K562 (cell line): ENCODE measurements around the gene SFXN5. TPM values are rescaled to one million over a fixed set of nuclear protein-coding genes. Genes with fewer than 3 reads are reported as not detected.

Experiments used
- ATAC-seq: fragments of 200-7000 bp; cut with Tn5 transposase; 3 replicates; pipeline ENCODE4 v1.9.1; 2020; ENCODE audit warnings: moderate library complexity
- BruUV-seq: library from RNA; stranded (reverse); fragments of 400-500 nt; replicated peaks from 2 replicates; lab custom pipeline; 2021; lab: Mats Ljungman, UMichigan
- CTCF ChIA-PET: fragments of 300-600 bp; formaldehyde crosslinking; extraction: SDS; loops from one replicate; lab custom pipeline; 2021; ENCODE audit warnings: low intra/inter-chr PET ratio; lab: Yijun Ruan, JAX
- POLR2A ChIA-PET: fragments of 300-600, 350-650 bp; sonication (Branson Sonifier 250); formaldehyde crosslinking; extraction: SDS; loops from one replicate; lab custom pipeline; 2021; ENCODE audit warnings: antibody characterized with exemption, inconsistent platforms; lab: Yijun Ruan, JAX
- DNase-seq, 4 experiments: peaks; one replicate each; pipeline versions ENCODE4 v3.0.0 to v3.0.0-alpha.2; 2011 to 2018; ENCODE audit warnings: low spot score in 3 of 4, mixed read lengths in 3 of 4; ENCODE audit errors: extremely low read depth in 1 of 4
- FAIRE-seq: peaks from 2 replicates; lab custom pipeline; 2011; peaks lifted over from hg19 to GRCh38; lab: Jason Lieb, UNC
- H2AFZ ChIP-seq: 2 replicates; pipeline ENCODE4 v1.6.0; 2011; ENCODE audit warnings: low read depth, low read length, control low read depth, inconsistent platforms
- H3K27ac ChIP-seq: fragments of 200-600 bp; 3 replicates; pipeline ENCODE4 v1.8.0; 2011; ENCODE audit warnings: low read depth, mild to moderate bottlenecking, control low read depth, inconsistent platforms, low read length, moderate library complexity, mixed read lengths; ENCODE audit errors: extremely low read depth
- H3K27me3 ChIP-seq, 2 experiments: fragments of 300-600 bp in 1 of 2; 2 replicates in 1 of 2; 3 replicates in 1 of 2; pipeline versions ENCODE4 v1.6.0 to v1.8.0; 2011; ENCODE audit warnings: inconsistent platforms in 2 of 2, low read length in 2 of 2, mild to moderate bottlenecking in 1 of 2, mixed read lengths in 1 of 2, moderate library complexity in 1 of 2; ENCODE audit not compliant: control insufficient read depth in 2 of 2, insufficient read depth in 2 of 2
- H3K36me3 ChIP-seq: fragments of 300-600 bp; 3 replicates; pipeline ENCODE4 v1.8.0; 2011; ENCODE audit warnings: mild to moderate bottlenecking, low read length, inconsistent platforms; ENCODE audit not compliant: control insufficient read depth, insufficient read depth
- H3K4me1 ChIP-seq, 2 experiments: fragments of 200-600 bp in 1 of 2; replicated peaks in 1 of 2; 2 replicates in 1 of 2; 3 replicates in 1 of 2; pipeline versions ENCODE4 v1.5.1 to v1.8.0; 2011; ENCODE audit warnings: inconsistent platforms in 2 of 2, low read length in 2 of 2, mild to moderate bottlenecking in 1 of 2, mixed read lengths in 1 of 2, moderate library complexity in 1 of 2; ENCODE audit not compliant: control insufficient read depth in 2 of 2, insufficient read depth in 2 of 2
- H3K4me2 ChIP-seq: 2 replicates; pipeline ENCODE4 v1.6.1; 2011; ENCODE audit warnings: low read length, control low read depth, inconsistent platforms, mixed read lengths; ENCODE audit not compliant: insufficient read depth
- H3K4me3 ChIP-seq: fragments of 200-600 bp; sonication (generic), shearing (Covaris generic); 2 replicates; pipeline ENCODE4 v1.5.1; 2016; ENCODE audit warnings: control low read depth, inconsistent platforms
- H3K79me2 ChIP-seq: fragments of 200-600 bp; 3 replicates; pipeline ENCODE4 v1.8.0; 2011; ENCODE audit warnings: low read length, inconsistent platforms; ENCODE audit not compliant: control insufficient read depth, insufficient read depth
- H3K9ac ChIP-seq, 2 experiments: 2 replicates each; pipeline versions ENCODE4 v1.6.0 to v1.6.1; 2011; ENCODE audit warnings: low read depth in 2 of 2, low read length in 2 of 2, control low read depth in 1 of 2, inconsistent platforms in 1 of 2, mild to moderate bottlenecking in 1 of 2, mixed read lengths in 1 of 2; ENCODE audit not compliant: insufficient read depth in 1 of 2
- H3K9me1 ChIP-seq: one replicate; pipeline ENCODE4 v1.6.0; 2011; ENCODE audit warnings: inconsistent platforms, mild to moderate bottlenecking, low read length, moderate library complexity; ENCODE audit not compliant: control insufficient read depth, insufficient read depth
- H3K9me3 ChIP-seq: replicated peaks from 2 replicates; pipeline ENCODE4 v1.5.1; 2011; ENCODE audit warnings: low read depth, low read length, inconsistent platforms; ENCODE audit not compliant: control insufficient read depth, insufficient read depth
- H4K20me1 ChIP-seq: replicated peaks from 2 replicates; pipeline ENCODE4 v1.6.1; 2011; ENCODE audit warnings: low read length, inconsistent platforms, mixed read lengths; ENCODE audit not compliant: control insufficient read depth, insufficient read depth
- NR2C2 ChIP-seq, 2 experiments: fragments of 200-800 bp in 1 of 2; sonication (Bioruptor generic) in 1 of 2; sonication (generic) in 1 of 2; formaldehyde crosslinking in 1 of 2; IDR thresholded peaks; 2 replicates each; pipeline versions ENCODE4 v1.6.1 to v1.8.0; 2016 to 2022; ENCODE audit warnings: mild to moderate bottlenecking in 1 of 2, missing compliant biosample characterization in 1 of 2, missing genetic modification characterization in 1 of 2, missing genetic modification reagents in 1 of 2
- WGBS: fragments of 100-300 bp; shearing (Covaris generic); methylation state at CpG from one replicate; pipeline ENCODE4 v1.1.6; 2016; ENCODE audit warnings: low coverage, mixed read lengths; ENCODE audit not compliant: insufficient coverage; ENCODE audit errors: missing lambda C conversion rate; 5-methylcytosine and 5-hydroxymethylcytosine counted together
- in situ Hi-C: fragments of 300-500 bp; cut with MboI; formaldehyde crosslinking; loops from 4 replicates; pipeline ENCODE4 v1.15.0; 2018; ENCODE audit warnings: inconsistent platforms, mixed read lengths
- intact Hi-C: fragments of 100-400 bp; cut with micrococcal nuclease; formaldehyde crosslinking; loops from 2 replicates; pipeline ENCODE4 v1.14.2; 2022
- polyA plus RNA-seq, 8 experiments: library from polyadenylated mRNA; depleted of rRNA in 4 of 8; stranded (reverse) in 5 of 8; unstranded in 3 of 8; fragments of >200 nt; fragmentation: Nextera tagmentation in 2 of 8; fragmentation: Illumina TruSeq in 1 of 8; extraction: Ambion mirVana in 2 of 8; extraction: Trizol in 1 of 8; gene quantifications; 2 replicates each; pipeline versions ENCODE4 v1.2.1 to v1.2.3, GENCODE V29; 2011 to 2014; ENCODE audit warnings: inconsistent platforms in 1 of 8, missing spikeins in 1 of 8
- total RNA-seq, 7 experiments: library from RNA; depleted of rRNA in 6 of 7; stranded (reverse); fragments of >200 nt in 6 of 7; fragmentation: Illumina TruSeq in 2 of 7; extraction: Trizol in 2 of 7; gene quantifications; 2 replicates each; pipeline versions ENCODE4 v1.2.1 to v1.2.3, GENCODE V29; 2011 to 2021; ENCODE audit warnings: low replicate concordance in 1 of 7
- TF ChIP-seq, protein P1 (sequence below): fragments of 250-450 bp; sonication (Bioruptor Pico); IDR thresholded peaks from 2 replicates; pipeline ENCODE4 v1.4.0; 2020; ENCODE audit warnings: mild to moderate bottlenecking
- TF ChIP-seq, protein P2 (sequence below), 3 experiments: IDR thresholded peaks in 2 of 3; conservative IDR thresholded peaks in 1 of 3; 2 replicates each; pipeline ENCODE4 v1.5.1; 2011 to 2012; ENCODE audit warnings: low read length in 3 of 3, mild to moderate bottlenecking in 3 of 3, control low read depth in 2 of 3, improper control_type of control experiment in 1 of 3, inconsistent platforms in 1 of 3, low read depth in 1 of 3, mixed read lengths in 1 of 3, moderate library complexity in 1 of 3; ENCODE audit not compliant: insufficient read depth in 2 of 3
- TF ChIP-seq, protein P3 (sequence below): sonication (generic); formaldehyde crosslinking; IDR thresholded peaks from 2 replicates; pipeline ENCODE4 v1.8.1; 2023; ENCODE audit warnings: mild to moderate bottlenecking, missing genetic modification reagents, moderate library complexity
- TF ChIP-seq, protein P4 (sequence below), 3 experiments: fragments of 200-800 bp in 1 of 3; sonication (Bioruptor generic) in 1 of 3; sonication (generic) in 1 of 3; formaldehyde crosslinking in 1 of 3; IDR thresholded peaks; 2 replicates each; pipeline versions ENCODE4 v1.6.1 to v1.8.0; 2016 to 2022; ENCODE audit warnings: mild to moderate bottlenecking in 2 of 3, missing compliant biosample characterization in 2 of 3, missing genetic modification characterization in 2 of 3, missing genetic modification reagents in 1 of 3
- TF ChIP-seq, protein P5 (sequence below): fragments of 200-800 bp; sonication (Bioruptor generic); IDR thresholded peaks from 2 replicates; pipeline ENCODE4 v1.6.1; 2017; ENCODE audit warnings: missing genetic modification characterization, missing compliant biosample characterization

SFXN5 gene
- total and polyA plus RNA-seq, 9 of the 15 experiments (the other 6 are each of a cell fraction or from before 2014, with no cell fraction given) = 8.3 to 22.6 (median 16.0) TPM

DNA sequence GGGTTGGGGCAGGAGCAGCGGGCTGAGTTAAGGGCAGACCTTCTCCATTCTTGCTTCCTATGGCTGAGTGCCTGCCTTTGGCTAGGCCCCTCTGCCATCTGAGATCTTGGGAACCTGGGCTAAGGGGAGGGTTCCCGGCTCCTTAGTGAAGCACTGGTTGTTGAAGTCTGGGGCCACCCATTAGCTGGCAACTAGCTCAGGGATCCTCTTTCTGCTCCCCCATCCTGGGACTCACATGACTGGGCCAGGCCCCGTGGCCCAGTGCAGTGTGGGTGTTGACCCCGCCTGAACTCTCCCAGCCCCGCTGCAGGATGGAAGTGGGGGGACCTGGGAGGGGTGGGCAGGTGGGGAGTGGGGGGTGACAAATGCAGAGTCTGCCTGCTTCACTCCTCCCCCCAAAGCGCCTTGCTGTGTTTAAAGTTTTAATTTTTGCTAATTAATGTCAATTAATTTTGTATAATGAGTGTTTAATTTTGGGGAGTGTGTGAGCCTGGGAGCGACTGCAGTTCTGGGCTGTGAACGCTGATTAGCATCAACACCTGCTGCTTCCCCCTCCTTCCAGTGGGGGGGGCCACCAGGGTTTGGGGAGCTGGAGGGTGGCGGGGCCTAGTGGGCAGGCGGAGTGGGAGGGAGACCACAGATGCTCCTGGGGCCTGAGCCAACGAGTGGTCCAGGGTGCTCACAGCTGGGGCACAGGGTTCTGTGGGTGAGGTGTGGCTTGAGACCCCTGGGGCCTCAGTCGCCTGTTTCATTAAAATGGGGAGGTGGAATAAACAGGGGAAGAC lies 99.0 kb downstream of the SFXN5 start:
- Histone ChIP-seq H3K4me1 (peaks cover 0 to 5% of the 10 kb centered on the region in 2 experiments; a peak in 1 of 5 replicates), H3K27me3 (no peaks in the 10 kb centered on the region), H3K9me3 (no peaks in the 10 kb centered on the region), H3K4me3 (no peak overlapping the region), H3K9me1 (no peaks in the 10 kb centered on the region), H4K20me1 (peaks cover 14% of the 10 kb centered on the region), H3K36me3 (no peaks in the 10 kb centered on the region), H3K9ac (no peak overlapping the region)
- no peak for FAIRE-seq
- 53% methylated on average over 12 of the region's 12 CpGs for WGBS
- ATAC-seq = peak; percentile 54
- CTCF ChIA-PET = interaction anchor here (2.4 kb wide), 1 partner anchor 79 kb away, joined by 16 read pairs; no protein-coding TSS in a partner anchor
- no TSS peak for BruUV-seq
- intact Hi-C loops = loop anchor here (1.0 kb wide), 1 partner anchor 79 kb away; no protein-coding TSS in a partner anchor
- peak in 3 of 4 experiments; percentile 12 to 47 (median 38) for DNase-seq
- TF ChIP-seq, protein P1, sequence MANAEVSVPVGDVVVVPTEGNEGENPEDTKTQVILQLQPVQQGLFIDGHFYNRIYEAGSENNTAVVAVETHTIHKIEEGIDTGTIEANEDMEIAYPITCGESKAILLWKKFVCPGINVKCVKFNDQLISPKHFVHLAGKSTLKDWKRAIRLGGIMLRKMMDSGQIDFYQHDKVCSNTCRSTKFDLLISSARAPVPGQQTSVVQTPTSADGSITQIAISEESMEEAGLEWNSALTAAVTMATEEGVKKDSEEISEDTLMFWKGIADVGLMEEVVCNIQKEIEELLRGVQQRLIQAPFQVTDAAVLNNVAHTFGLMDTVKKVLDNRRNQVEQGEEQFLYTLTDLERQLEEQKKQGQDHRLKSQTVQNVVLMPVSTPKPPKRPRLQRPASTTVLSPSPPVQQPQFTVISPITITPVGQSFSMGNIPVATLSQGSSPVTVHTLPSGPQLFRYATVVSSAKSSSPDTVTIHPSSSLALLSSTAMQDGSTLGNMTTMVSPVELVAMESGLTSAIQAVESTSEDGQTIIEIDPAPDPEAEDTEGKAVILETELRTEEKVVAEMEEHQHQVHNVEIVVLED (CRISPR knock-in tag) = no peak
- TF ChIP-seq, protein P2, sequence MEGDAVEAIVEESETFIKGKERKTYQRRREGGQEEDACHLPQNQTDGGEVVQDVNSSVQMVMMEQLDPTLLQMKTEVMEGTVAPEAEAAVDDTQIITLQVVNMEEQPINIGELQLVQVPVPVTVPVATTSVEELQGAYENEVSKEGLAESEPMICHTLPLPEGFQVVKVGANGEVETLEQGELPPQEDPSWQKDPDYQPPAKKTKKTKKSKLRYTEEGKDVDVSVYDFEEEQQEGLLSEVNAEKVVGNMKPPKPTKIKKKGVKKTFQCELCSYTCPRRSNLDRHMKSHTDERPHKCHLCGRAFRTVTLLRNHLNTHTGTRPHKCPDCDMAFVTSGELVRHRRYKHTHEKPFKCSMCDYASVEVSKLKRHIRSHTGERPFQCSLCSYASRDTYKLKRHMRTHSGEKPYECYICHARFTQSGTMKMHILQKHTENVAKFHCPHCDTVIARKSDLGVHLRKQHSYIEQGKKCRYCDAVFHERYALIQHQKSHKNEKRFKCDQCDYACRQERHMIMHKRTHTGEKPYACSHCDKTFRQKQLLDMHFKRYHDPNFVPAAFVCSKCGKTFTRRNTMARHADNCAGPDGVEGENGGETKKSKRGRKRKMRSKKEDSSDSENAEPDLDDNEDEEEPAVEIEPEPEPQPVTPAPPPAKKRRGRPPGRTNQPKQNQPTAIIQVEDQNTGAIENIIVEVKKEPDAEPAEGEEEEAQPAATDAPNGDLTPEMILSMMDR (IDR thresholded peaks at IDR 0.05 in 2 of 3, conservative IDR thresholded peaks at IDR 0.05 in 1 of 3; ENCODE audit: insufficient read depth in 2 of 3, low read depth in 1 of 3, low read length in 3 of 3) = peak in 1 of 3 experiments; percentile 8; a peak in 1 of 6 replicates
- TF ChIP-seq, protein P3, sequence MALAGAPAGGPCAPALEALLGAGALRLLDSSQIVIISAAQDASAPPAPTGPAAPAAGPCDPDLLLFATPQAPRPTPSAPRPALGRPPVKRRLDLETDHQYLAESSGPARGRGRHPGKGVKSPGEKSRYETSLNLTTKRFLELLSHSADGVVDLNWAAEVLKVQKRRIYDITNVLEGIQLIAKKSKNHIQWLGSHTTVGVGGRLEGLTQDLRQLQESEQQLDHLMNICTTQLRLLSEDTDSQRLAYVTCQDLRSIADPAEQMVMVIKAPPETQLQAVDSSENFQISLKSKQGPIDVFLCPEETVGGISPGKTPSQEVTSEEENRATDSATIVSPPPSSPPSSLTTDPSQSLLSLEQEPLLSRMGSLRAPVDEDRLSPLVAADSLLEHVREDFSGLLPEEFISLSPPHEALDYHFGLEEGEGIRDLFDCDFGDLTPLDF (CRISPR knock-in tag) = no peak
- TF ChIP-seq, protein P4, sequence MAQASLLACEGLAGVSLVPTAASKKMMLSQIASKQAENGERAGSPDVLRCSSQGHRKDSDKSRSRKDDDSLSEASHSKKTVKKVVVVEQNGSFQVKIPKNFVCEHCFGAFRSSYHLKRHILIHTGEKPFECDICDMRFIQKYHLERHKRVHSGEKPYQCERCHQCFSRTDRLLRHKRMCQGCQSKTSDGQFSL (CRISPR knock-in tag; IDR thresholded peaks at IDR 0.05) = no peak
- TF ChIP-seq, protein P4 (tag; IDR thresholded peaks at IDR 0.05) = peak in 1 of 2 experiments; percentile 45; a peak in 1 of 4 replicates
- TF ChIP-seq, protein P5, sequence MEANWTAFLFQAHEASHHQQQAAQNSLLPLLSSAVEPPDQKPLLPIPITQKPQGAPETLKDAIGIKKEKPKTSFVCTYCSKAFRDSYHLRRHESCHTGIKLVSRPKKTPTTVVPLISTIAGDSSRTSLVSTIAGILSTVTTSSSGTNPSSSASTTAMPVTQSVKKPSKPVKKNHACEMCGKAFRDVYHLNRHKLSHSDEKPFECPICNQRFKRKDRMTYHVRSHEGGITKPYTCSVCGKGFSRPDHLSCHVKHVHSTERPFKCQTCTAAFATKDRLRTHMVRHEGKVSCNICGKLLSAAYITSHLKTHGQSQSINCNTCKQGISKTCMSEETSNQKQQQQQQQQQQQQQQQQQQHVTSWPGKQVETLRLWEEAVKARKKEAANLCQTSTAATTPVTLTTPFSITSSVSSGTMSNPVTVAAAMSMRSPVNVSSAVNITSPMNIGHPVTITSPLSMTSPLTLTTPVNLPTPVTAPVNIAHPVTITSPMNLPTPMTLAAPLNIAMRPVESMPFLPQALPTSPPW (CRISPR knock-in tag) = peak; percentile 71
- TF ChIP-seq NR2C2 (CRISPR knock-in tag; IDR thresholded peaks at IDR 0.05) (no peak), NR2C2 (tag; IDR thresholded peaks at IDR 0.05) (peak; percentile 22; the same call in 1 of the 2 replicates)
- TF ChIP-seq, all 486 proteins: peak for 4
- Histone ChIP-seq H3K4me2 (no peak overlapping the region), H3K79me2 (no peaks in the 10 kb centered on the region), H3K27ac (no peak overlapping the region), H2AFZ (no peak overlapping the region)
- in situ Hi-C loops = no loop called here
- POLR2A ChIA-PET = interaction anchor here (0.6 to 1.3 kb wide), 2 partner anchors 11 to 79 kb away, joined by 3 read pairs; no protein-coding TSS in a partner anchor
